K562 (cell line): ENCODE measurements around the gene USP20. TPM values are rescaled to one million over a fixed set of nuclear protein-coding genes. Genes with fewer than 3 reads are reported as not detected.

Experiments used
- ATAC-seq: fragments of 200-7000 bp; cut with Tn5 transposase; 3 replicates; pipeline ENCODE4 v1.9.1; 2020; ENCODE audit warnings: moderate library complexity
- BruUV-seq: library from RNA; stranded (reverse); fragments of 400-500 nt; replicated peaks from 2 replicates; lab custom pipeline; 2021; lab: Mats Ljungman, UMichigan
- CTCF ChIA-PET: fragments of 300-600 bp; formaldehyde crosslinking; extraction: SDS; loops from one replicate; lab custom pipeline; 2021; ENCODE audit warnings: low intra/inter-chr PET ratio; lab: Yijun Ruan, JAX
- POLR2A ChIA-PET: fragments of 300-600, 350-650 bp; sonication (Branson Sonifier 250); formaldehyde crosslinking; extraction: SDS; loops from one replicate; lab custom pipeline; 2021; ENCODE audit warnings: antibody characterized with exemption, inconsistent platforms; lab: Yijun Ruan, JAX
- DNase-seq, 4 experiments: peaks; one replicate each; pipeline versions ENCODE4 v3.0.0 to v3.0.0-alpha.2; 2011 to 2018; ENCODE audit warnings: low spot score in 3 of 4, mixed read lengths in 3 of 4; ENCODE audit errors: extremely low read depth in 1 of 4
- FAIRE-seq: peaks from 2 replicates; lab custom pipeline; 2011; peaks lifted over from hg19 to GRCh38; lab: Jason Lieb, UNC
- H2AFZ ChIP-seq: 2 replicates; pipeline ENCODE4 v1.6.0; 2011; ENCODE audit warnings: low read depth, low read length, control low read depth, inconsistent platforms
- H3K27ac ChIP-seq: fragments of 200-600 bp; 3 replicates; pipeline ENCODE4 v1.8.0; 2011; ENCODE audit warnings: low read depth, mild to moderate bottlenecking, control low read depth, inconsistent platforms, low read length, moderate library complexity, mixed read lengths; ENCODE audit errors: extremely low read depth
- H3K27me3 ChIP-seq, 2 experiments: fragments of 300-600 bp in 1 of 2; 2 replicates in 1 of 2; 3 replicates in 1 of 2; pipeline versions ENCODE4 v1.6.0 to v1.8.0; 2011; ENCODE audit warnings: inconsistent platforms in 2 of 2, low read length in 2 of 2, mild to moderate bottlenecking in 1 of 2, mixed read lengths in 1 of 2, moderate library complexity in 1 of 2; ENCODE audit not compliant: control insufficient read depth in 2 of 2, insufficient read depth in 2 of 2
- H3K36me3 ChIP-seq: fragments of 300-600 bp; 3 replicates; pipeline ENCODE4 v1.8.0; 2011; ENCODE audit warnings: mild to moderate bottlenecking, low read length, inconsistent platforms; ENCODE audit not compliant: control insufficient read depth, insufficient read depth
- H3K4me1 ChIP-seq, 2 experiments: fragments of 200-600 bp in 1 of 2; replicated peaks in 1 of 2; 2 replicates in 1 of 2; 3 replicates in 1 of 2; pipeline versions ENCODE4 v1.5.1 to v1.8.0; 2011; ENCODE audit warnings: inconsistent platforms in 2 of 2, low read length in 2 of 2, mild to moderate bottlenecking in 1 of 2, mixed read lengths in 1 of 2, moderate library complexity in 1 of 2; ENCODE audit not compliant: control insufficient read depth in 2 of 2, insufficient read depth in 2 of 2
- H3K4me2 ChIP-seq: 2 replicates; pipeline ENCODE4 v1.6.1; 2011; ENCODE audit warnings: low read length, control low read depth, inconsistent platforms, mixed read lengths; ENCODE audit not compliant: insufficient read depth
- H3K4me3 ChIP-seq: fragments of 200-600 bp; sonication (generic), shearing (Covaris generic); 2 replicates; pipeline ENCODE4 v1.5.1; 2016; ENCODE audit warnings: control low read depth, inconsistent platforms
- H3K79me2 ChIP-seq: fragments of 200-600 bp; 3 replicates; pipeline ENCODE4 v1.8.0; 2011; ENCODE audit warnings: low read length, inconsistent platforms; ENCODE audit not compliant: control insufficient read depth, insufficient read depth
- H3K9ac ChIP-seq, 2 experiments: 2 replicates each; pipeline versions ENCODE4 v1.6.0 to v1.6.1; 2011; ENCODE audit warnings: low read depth in 2 of 2, low read length in 2 of 2, control low read depth in 1 of 2, inconsistent platforms in 1 of 2, mild to moderate bottlenecking in 1 of 2, mixed read lengths in 1 of 2; ENCODE audit not compliant: insufficient read depth in 1 of 2
- H3K9me1 ChIP-seq: one replicate; pipeline ENCODE4 v1.6.0; 2011; ENCODE audit warnings: inconsistent platforms, mild to moderate bottlenecking, low read length, moderate library complexity; ENCODE audit not compliant: control insufficient read depth, insufficient read depth
- H3K9me3 ChIP-seq: replicated peaks from 2 replicates; pipeline ENCODE4 v1.5.1; 2011; ENCODE audit warnings: low read depth, low read length, inconsistent platforms; ENCODE audit not compliant: control insufficient read depth, insufficient read depth
- H4K20me1 ChIP-seq: replicated peaks from 2 replicates; pipeline ENCODE4 v1.6.1; 2011; ENCODE audit warnings: low read length, inconsistent platforms, mixed read lengths; ENCODE audit not compliant: control insufficient read depth, insufficient read depth
- FOXA3 ChIP-seq, 2 experiments: fragments of 450-650 bp in 1 of 2; sonication (generic) in 1 of 2; formaldehyde crosslinking; IDR thresholded peaks in 1 of 2; conservative IDR thresholded peaks in 1 of 2; 2 replicates each; pipeline versions ENCODE4 v1.4.0 to v1.8.0; 2020 to 2022; ENCODE audit warnings: mild to moderate bottlenecking in 2 of 2, missing genetic modification reagents in 1 of 2
- MED1 ChIP-seq: sonication (generic); formaldehyde crosslinking; IDR thresholded peaks from 2 replicates; pipeline ENCODE4 v1.8.1; 2023; ENCODE audit warnings: missing genetic modification reagents, borderline replicate concordance
- POLR2H ChIP-seq: IDR thresholded peaks from 2 replicates; pipeline ENCODE4 v1.6.1; 2016; ENCODE audit warnings: missing genetic modification characterization, low read depth, mild to moderate bottlenecking, control low read depth, missing compliant biosample characterization, moderate library complexity
- PURB ChIP-seq: sonication (generic); formaldehyde crosslinking; IDR thresholded peaks from 2 replicates; pipeline ENCODE4 v1.9.0; 2021; ENCODE audit warnings: low read depth, mild to moderate bottlenecking, missing genetic modification reagents
- RHOXF2B ChIP-seq: fragments of 250-450 bp; sonication (Bioruptor Pico); conservative IDR thresholded peaks from 2 replicates; pipeline ENCODE4 v1.5.1; 2021
- SFPQ ChIP-seq: fragments of 200-400 bp; formaldehyde crosslinking; IDR thresholded peaks from 2 replicates; pipeline ENCODE4 v1.6.1; 2017; ENCODE audit warnings: mild to moderate bottlenecking, low read depth, low read length, moderate library complexity
- TBP ChIP-seq: optimal IDR thresholded peaks from 2 replicates; pipeline ENCODE3; 2011; ENCODE audit warnings: low read depth, low read length, improper control_type of control experiment
- ZNF644 ChIP-seq: fragments of 200-800 bp; sonication (Bioruptor generic); IDR thresholded peaks from 2 replicates; pipeline ENCODE4 v1.6.1; 2016; ENCODE audit warnings: low read depth, missing genetic modification characterization, missing compliant biosample characterization
- ZNF707 ChIP-seq: fragments of 250-450 bp; sonication (Bioruptor Pico); conservative IDR thresholded peaks from 2 replicates; pipeline ENCODE4 v1.8.0; 2022; ENCODE audit warnings: inconsistent platforms, mild to moderate bottlenecking, moderate library complexity
- WGBS: fragments of 100-300 bp; shearing (Covaris generic); methylation state at CpG from one replicate; pipeline ENCODE4 v1.1.6; 2016; ENCODE audit warnings: low coverage, mixed read lengths; ENCODE audit not compliant: insufficient coverage; ENCODE audit errors: missing lambda C conversion rate; 5-methylcytosine and 5-hydroxymethylcytosine counted together
- in situ Hi-C: fragments of 300-500 bp; cut with MboI; formaldehyde crosslinking; loops from 4 replicates; pipeline ENCODE4 v1.15.0; 2018; ENCODE audit warnings: inconsistent platforms, mixed read lengths
- intact Hi-C: fragments of 100-400 bp; cut with micrococcal nuclease; formaldehyde crosslinking; loops from 2 replicates; pipeline ENCODE4 v1.14.2; 2022
- polyA plus RNA-seq, 8 experiments: library from polyadenylated mRNA; depleted of rRNA in 4 of 8; stranded (reverse) in 5 of 8; unstranded in 3 of 8; fragments of >200 nt; fragmentation: Nextera tagmentation in 2 of 8; fragmentation: Illumina TruSeq in 1 of 8; extraction: Ambion mirVana in 2 of 8; extraction: Trizol in 1 of 8; gene quantifications; 2 replicates each; pipeline versions ENCODE4 v1.2.1 to v1.2.3, GENCODE V29; 2011 to 2014; ENCODE audit warnings: inconsistent platforms in 1 of 8, missing spikeins in 1 of 8
- total RNA-seq, 7 experiments: library from RNA; depleted of rRNA in 6 of 7; stranded (reverse); fragments of >200 nt in 6 of 7; fragmentation: Illumina TruSeq in 2 of 7; extraction: Trizol in 2 of 7; gene quantifications; 2 replicates each; pipeline versions ENCODE4 v1.2.1 to v1.2.3, GENCODE V29; 2011 to 2021; ENCODE audit warnings: low replicate concordance in 1 of 7

USP20 gene
- total and polyA plus RNA-seq, 9 of the 15 experiments (the other 6 are each of a cell fraction or from before 2014, with no cell fraction given): 1.9 to 136 (median 49.1) TPM

DNA sequence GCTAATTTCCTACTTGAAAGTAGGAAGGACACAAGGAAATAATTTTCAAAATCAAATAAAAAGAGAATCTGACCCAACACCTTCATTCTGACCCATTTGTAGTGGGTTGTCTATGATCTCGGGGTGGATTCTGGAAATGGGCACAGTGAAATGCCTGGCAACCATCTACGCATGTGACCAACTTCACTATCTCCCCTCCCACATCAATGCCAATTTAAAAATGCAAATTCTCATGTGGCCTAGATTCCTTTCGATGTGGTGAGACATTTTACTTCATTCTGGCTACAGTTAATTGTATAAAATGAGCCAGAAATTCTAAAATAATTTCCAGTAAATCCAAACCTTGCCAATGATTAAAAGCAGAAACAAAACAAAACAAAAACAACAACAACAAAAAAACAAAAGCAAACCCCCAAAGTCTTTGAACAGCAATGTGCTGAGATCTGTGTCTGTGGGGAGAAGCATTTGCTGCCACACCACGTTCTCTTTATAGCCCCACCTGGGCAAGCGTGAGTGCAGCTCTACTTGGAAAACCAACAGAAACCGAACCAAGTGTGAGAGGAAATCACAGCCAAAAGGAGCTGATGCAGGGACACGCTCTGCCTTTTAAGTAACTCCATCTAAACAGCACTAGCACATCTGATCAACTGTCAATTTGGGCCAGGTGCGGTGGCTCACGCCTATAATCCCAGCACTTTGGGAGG is 59.0 kb downstream of the USP20 start:
- peaks cover 13 to 23% of the 10 kb centered on the region in 2 experiments for H3K4me1 ChIP-seq
- intact Hi-C loops: no loop called here
- ATAC-seq: no peak
- no peak overlapping the region for H3K4me2 ChIP-seq
- no peaks in the 10 kb centered on the region for H3K36me3 ChIP-seq
- H3K4me3 ChIP-seq: no peak overlapping the region
- FAIRE-seq: no peak
- H3K27ac ChIP-seq: no peak overlapping the region
- H3K9me1 ChIP-seq: no peaks in the 10 kb centered on the region
- TF ChIP-seq TBP (no peak), RHOXF2B (CRISPR knock-in tag) (no peak), ZNF644 (no peak), MED1 (CRISPR knock-in tag) (no peak), FOXA3 (CRISPR knock-in tag; conservative IDR thresholded peaks at IDR 0.05 in 1 of 2, IDR thresholded peaks at IDR 0.05 in 1 of 2) (no peak), SFPQ (no peak), POLR2H (no peak), ZNF707 (CRISPR knock-in tag) (no peak), PURB (no peak)
- DNase-seq: no peak
- no peaks in the 10 kb centered on the region for H3K79me2 ChIP-seq
- H3K9me3 ChIP-seq: 0 out of 2 replicates have a peak, but pooled peaks cover 1% of the 10 kb centered on the region
- in situ Hi-C loops: no loop called here
- H2AFZ ChIP-seq: no peak overlapping the region
- no peaks in the 10 kb centered on the region for H3K27me3 ChIP-seq
- no TSS peak for BruUV-seq
- POLR2A ChIA-PET: interaction anchor here (1.1 to 1.5 kb wide), 3 partner anchors 11 to 16 kb away, joined by 3 to 4 read pairs (median 3); no protein-coding TSS in a partner anchor
- WGBS: 78% methylated on average over 9 of the region's 9 CpGs
- no peak overlapping the region for H3K9ac ChIP-seq
- CTCF ChIA-PET: no interaction called here
- H4K20me1 ChIP-seq: no peaks in the 10 kb centered on the region
